Activated CD4-positive, alpha-beta T cell treated with anti-CD3 and anti-CD28 coated beads, Interleukin-2, Interleukin-6, amounts not matched to agents 100 ng/mL and 50 ng/mL, durations not matched to agents 16 hours and 8 hours (primary cell): ENCODE data around the gene GHITM.

Experiments
- DNase-seq: peaks from one replicate; pipeline ENCODE4 v3.0.0-alpha.2; 2020

Gene GHITM

GRCh38 chr10:84201682-84202081 lies 62.4 kb downstream of the GHITM start:
- DNase-seq: no peak

- no peak for DNase-seq
Observed at GRCh38 chr10:84202349-84202748, 63.0 kb downstream of the GHITM start.
